A549 (cell line): ENCODE data around the gene TGFBI. TPM values are rescaled to one million over a fixed set of nuclear protein-coding genes. Genes with fewer than 3 reads are reported as not detected.

Source experiments
- ATAC-seq, 2 experiments: fragments of 200-7000 bp in 1 of 2; fragments of >200 bp in 1 of 2; cut with Nextera tagmentation in 1 of 2; cut with Tn5 transposase in 1 of 2; 3 replicates each; pipeline versions ENCODE4 v1.8.0 to v1.9.1; 2018 to 2020; ENCODE audit warnings: mild to moderate bottlenecking in 1 of 2, moderate library complexity in 1 of 2
- CTCF ChIA-PET: fragments of 300-600 bp; sonication (Branson Sonifier 250); formaldehyde crosslinking; extraction: SDS; loops from one replicate; lab custom pipeline; 2021; ENCODE audit warnings: antibody characterized with exemption, inconsistent platforms; lab: Yijun Ruan, JAX
- POLR2A ChIA-PET: fragments of 350-600 bp; formaldehyde crosslinking; extraction: SDS; loops from one replicate; lab custom pipeline; 2021; ENCODE audit warnings: antibody characterized with exemption, inconsistent platforms; lab: Yijun Ruan, JAX
- DNase-seq, 2 experiments: peaks; one replicate each; pipeline versions ENCODE4 v3.0.0 to v3.0.0-alpha.2; 2011 to 2016; ENCODE audit warnings: low read depth in 1 of 2, low spot score in 1 of 2
- FAIRE-seq: peaks from 2 replicates; lab custom pipeline; 2011; peaks lifted over from hg19 to GRCh38; lab: Jason Lieb, UNC
- H3K27ac ChIP-seq, 2 experiments: fragments of >200 bp; sonication (Bioruptor Twin); formaldehyde crosslinking; 3 replicates each; pipeline ENCODE4 v1.5.1; 2016 to 2017
- H3K4me1 ChIP-seq: fragments of >200 bp; sonication (Bioruptor Twin); formaldehyde crosslinking; 3 replicates; pipeline ENCODE4 v1.6.1; 2016
- H3K4me2 ChIP-seq: fragments of >200 bp; sonication (Bioruptor Twin); formaldehyde crosslinking; 3 replicates; pipeline ENCODE4 v1.6.1; 2016
- H3K4me3 ChIP-seq: fragments of >200 bp; sonication (Bioruptor Twin); formaldehyde crosslinking; 3 replicates; pipeline ENCODE4 v1.5.1; 2016
- H3K9me3 ChIP-seq: fragments of >200 bp; sonication (Bioruptor Twin); formaldehyde crosslinking; 3 replicates; pipeline ENCODE4 v1.6.1; 2016
- CBX8 ChIP-seq: fragments of 200-600 bp; sonication (generic); IDR thresholded peaks from 2 replicates; pipeline ENCODE4 v1.6.1; 2016
- CEBPB ChIP-seq, 2 experiments: fragments of >200 bp in 1 of 2; sonication (Bioruptor Twin) in 1 of 2; formaldehyde crosslinking in 1 of 2; IDR thresholded peaks; 2 replicates each; pipeline ENCODE4 v1.6.1; 2012 to 2016
- EP300 ChIP-seq, 2 experiments: fragments of >200 bp; sonication (Bioruptor Twin); formaldehyde crosslinking; IDR thresholded peaks; 2 replicates in 1 of 2; 3 replicates in 1 of 2; pipeline ENCODE4 v1.6.1; 2016 to 2017
- FOSL2 ChIP-seq, 2 experiments: fragments of 450-650 bp in 1 of 2; fragments of >200 bp in 1 of 2; sonication (Bioruptor Twin) in 1 of 2; formaldehyde crosslinking; IDR thresholded peaks; 2 replicates each; pipeline versions ENCODE4 v1.5.0 to v1.6.1; 2016 to 2020; ENCODE audit warnings: mild to moderate bottlenecking in 1 of 2, moderate library complexity in 1 of 2
- HEYL ChIP-seq: fragments of 250-450 bp; sonication (Bioruptor Pico); IDR thresholded peaks from 2 replicates; pipeline ENCODE4 v1.8.0; 2021; ENCODE audit warnings: mild to moderate bottlenecking, moderate library complexity
- JUN ChIP-seq, 2 experiments: fragments of >200 bp; sonication (Bioruptor Twin); formaldehyde crosslinking; IDR thresholded peaks; 2 replicates in 1 of 2; 3 replicates in 1 of 2; pipeline ENCODE4 v1.6.1; 2016 to 2017
- JUNB ChIP-seq: fragments of >200 bp; sonication (Bioruptor Twin); formaldehyde crosslinking; IDR thresholded peaks from 2 replicates; pipeline ENCODE4 v1.6.1; 2016
- KDM1A ChIP-seq: fragments of 200-600 bp; sonication (generic); IDR thresholded peaks from 2 replicates; pipeline ENCODE4 v1.6.1; 2016; ENCODE audit warnings: low read depth, mild to moderate bottlenecking
- MAFK ChIP-seq: fragments of 450-650 bp; IDR thresholded peaks from 2 replicates; pipeline ENCODE4 v1.6.1; 2014; ENCODE audit not compliant: partially characterized antibody
- NFE2L2 ChIP-seq: fragments of 150-350 bp; conservative IDR thresholded peaks from 2 replicates; pipeline ENCODE4 v1.6.1; 2014; ENCODE audit warnings: low read length
- NR3C1 ChIP-seq: fragments of >200 bp; sonication (Bioruptor Twin); formaldehyde crosslinking; IDR thresholded peaks from 3 replicates; pipeline ENCODE4 v1.6.1; 2017
- PHF8 ChIP-seq: fragments of 200-600 bp; sonication (generic); IDR thresholded peaks from 2 replicates; pipeline ENCODE4 v1.6.1; 2016; ENCODE audit warnings: low read depth, mild to moderate bottlenecking, antibody characterized with exemption, moderate library complexity, borderline replicate concordance
- RAD21 ChIP-seq, 2 experiments: fragments of >200 bp in 1 of 2; sonication (Bioruptor Twin) in 1 of 2; formaldehyde crosslinking in 1 of 2; IDR thresholded peaks in 1 of 2; conservative IDR thresholded peaks in 1 of 2; 2 replicates in 1 of 2; 3 replicates in 1 of 2; pipeline ENCODE4 v1.6.1; 2012 to 2018; ENCODE audit warnings: inconsistent platforms in 1 of 2
- RARB ChIP-seq: fragments of 250-450 bp; sonication (Bioruptor Pico); IDR thresholded peaks from 2 replicates; pipeline ENCODE4 v1.8.0; 2021; ENCODE audit warnings: mild to moderate bottlenecking, moderate library complexity
- RNF2 ChIP-seq: fragments of 200-600 bp; sonication (generic); IDR thresholded peaks from 2 replicates; pipeline ENCODE4 v1.6.1; 2016; ENCODE audit warnings: low read depth, mild to moderate bottlenecking, antibody characterized with exemption, moderate library complexity, borderline replicate concordance
- TP53 ChIP-seq: fragments of 250-450 bp; sonication (Bioruptor Pico); IDR thresholded peaks from 2 replicates; pipeline ENCODE4 v1.5.0; 2021; ENCODE audit warnings: mild to moderate bottlenecking, moderate library complexity
- ZSCAN20 ChIP-seq: fragments of 250-450 bp; sonication (Bioruptor Pico); IDR thresholded peaks from 2 replicates; pipeline ENCODE4 v1.8.0; 2022; ENCODE audit warnings: mild to moderate bottlenecking, moderate library complexity
- WGBS: methylation state at CpG from one replicate; pipeline ENCODE4 v1.1.6; 2017; ENCODE audit errors: missing lambda C conversion rate; 5-methylcytosine and 5-hydroxymethylcytosine counted together
- polyA plus RNA-seq, 4 experiments: library from polyadenylated mRNA; depleted of rRNA in 3 of 4; stranded (reverse); fragments of >200 nt; fragmentation: RNase III in 1 of 4; extraction: RNeasy Plus Mini Kit Qiagen cat#74134 plus additional on column Dnase treatment in 1 of 4; gene quantifications; 2 replicates in 3 of 4; 3 replicates in 1 of 4; pipeline ENCODE4 v1.2.3, GENCODE V29; 2011 to 2017
- TF ChIP-seq, protein P1 (sequence below): fragments of >200 bp; sonication (Bioruptor Twin); formaldehyde crosslinking; IDR thresholded peaks from 3 replicates; pipeline ENCODE4 v1.6.1; 2016
- TF ChIP-seq, protein P2 (sequence below): fragments of >200 bp; sonication (Bioruptor Twin); formaldehyde crosslinking; IDR thresholded peaks from 3 replicates; pipeline ENCODE4 v1.5.1; 2016
- TF ChIP-seq, protein P3 (sequence below): IDR thresholded peaks from 2 replicates; pipeline ENCODE4 v1.6.1; 2012
- TF ChIP-seq, protein P4 (sequence below): fragments of 250-450 bp; sonication (Bioruptor Pico); IDR thresholded peaks from 2 replicates; pipeline ENCODE4 v1.5.0; 2020; ENCODE audit warnings: low read depth, mild to moderate bottlenecking, moderate library complexity

The TGFBI gene
- polyA plus RNA-seq, 2 of the 4 experiments (the other 2 are of a cell fraction): 1,135 to 1,859 TPM

DNA sequence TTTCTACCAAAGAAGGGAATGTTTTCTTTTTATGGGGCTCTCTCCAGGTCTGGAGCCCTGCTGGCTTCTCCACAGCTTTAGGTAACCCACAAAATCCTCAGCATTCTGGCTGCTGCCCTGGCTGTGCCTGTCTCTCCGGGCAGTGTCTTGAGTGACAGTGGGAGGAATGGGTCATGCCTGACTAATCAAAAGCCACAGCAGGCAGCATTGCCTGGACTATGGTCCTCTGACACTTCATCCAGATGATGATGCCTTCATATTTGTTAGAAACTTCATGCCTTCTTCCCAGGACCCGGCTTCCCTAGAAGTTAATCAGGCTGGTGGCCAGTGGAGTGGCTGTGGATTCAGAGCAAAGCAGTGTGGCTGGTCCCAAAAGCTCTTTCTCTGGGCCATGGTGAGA, 32.2 kb upstream of the TGFBI start:
- H3K4me2 ChIP-seq: 0 out of 3 replicates have a peak overlapping the region, but pooled peaks have one; percentile 2
- CTCF ChIA-PET: interaction anchor here (1.0 to 2.8 kb wide), 4 partner anchors 9 to 61 kb away, joined by 3 to 14 read pairs (median 4); no protein-coding TSS in a partner anchor
- H3K4me1 ChIP-seq: peaks cover 55% of the 10 kb centered on the region
- peak overlapping the region; percentile 85 to 92 for H3K27ac ChIP-seq
- H3K9me3 ChIP-seq: no peaks in the 10 kb centered on the region
- H3K4me3 ChIP-seq: no peak overlapping the region
- 58% methylated on average over 2 of the region's 2 CpGs for WGBS
- FAIRE-seq: no peak
- DNase-seq: no peak
- TF ChIP-seq, protein P1, sequence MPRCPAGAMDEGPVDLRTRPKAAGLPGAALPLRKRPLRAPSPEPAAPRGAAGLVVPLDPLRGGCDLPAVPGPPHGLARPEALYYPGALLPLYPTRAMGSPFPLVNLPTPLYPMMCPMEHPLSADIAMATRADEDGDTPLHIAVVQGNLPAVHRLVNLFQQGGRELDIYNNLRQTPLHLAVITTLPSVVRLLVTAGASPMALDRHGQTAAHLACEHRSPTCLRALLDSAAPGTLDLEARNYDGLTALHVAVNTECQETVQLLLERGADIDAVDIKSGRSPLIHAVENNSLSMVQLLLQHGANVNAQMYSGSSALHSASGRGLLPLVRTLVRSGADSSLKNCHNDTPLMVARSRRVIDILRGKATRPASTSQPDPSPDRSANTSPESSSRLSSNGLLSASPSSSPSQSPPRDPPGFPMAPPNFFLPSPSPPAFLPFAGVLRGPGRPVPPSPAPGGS: no peak
- no peak for TF ChIP-seq ZSCAN20 (CRISPR knock-in tag)
- no peak for TF ChIP-seq RNF2
- TF ChIP-seq NFE2L2: no peak
- no peak for TF ChIP-seq CEBPB (IDR thresholded peaks at IDR 0.05)
- TF ChIP-seq PHF8: no peak
- TF ChIP-seq HEYL: no peak
- POLR2A ChIA-PET: interaction anchor here (1.6 to 1.9 kb wide), 2 partner anchors 9 to 32 kb away, joined by 3 to 5 read pairs; partner anchors contain the start of gene TGFBI
- no peak for ATAC-seq

DNA sequence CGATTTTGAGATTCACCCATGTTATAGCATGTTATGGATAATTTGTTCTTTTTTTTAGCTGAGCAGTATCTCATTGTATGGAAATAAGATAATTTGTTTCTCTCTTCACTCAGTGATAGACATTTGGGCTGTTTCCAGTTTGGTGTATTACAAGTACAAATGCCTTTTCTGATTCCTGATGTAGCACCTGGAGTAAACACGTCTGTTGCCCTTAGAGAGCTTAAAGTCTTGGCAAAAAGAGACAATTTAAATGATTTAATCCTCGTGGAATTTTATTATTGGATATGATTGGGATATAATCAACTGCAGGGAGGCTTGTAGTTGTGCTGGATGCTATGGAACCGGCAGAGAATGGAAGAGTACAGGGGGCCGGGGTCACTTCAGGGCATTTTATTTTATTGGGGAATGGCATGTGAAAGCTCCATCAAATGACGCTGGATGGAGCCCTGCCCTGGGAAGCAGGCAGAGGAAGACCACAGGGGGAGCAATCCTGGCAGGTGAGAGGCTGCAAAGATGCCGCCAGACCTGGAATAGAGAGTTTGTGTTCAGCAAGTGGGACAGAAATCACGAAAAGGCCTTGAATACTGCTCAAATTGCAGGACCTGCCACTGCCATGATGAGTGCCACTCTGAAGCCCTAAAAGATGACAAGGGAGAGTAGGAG, 31.0 kb upstream of the TGFBI start:
- CTCF ChIA-PET: interaction anchor here (1.0 to 2.8 kb wide), 5 partner anchors 8 to 60 kb away, joined by 4 to 14 read pairs (median 5); no protein-coding TSS in a partner anchor
- 87% methylated on average over 8 of the region's 8 CpGs for WGBS
- FAIRE-seq: peak; percentile 72
- DNase-seq: no peak
- H3K27ac ChIP-seq: peak overlapping the region; percentile 85 to 92; a peak in 4 of 6 replicates
- no peak overlapping the region for H3K4me3 ChIP-seq
- H3K4me2 ChIP-seq: no peak overlapping the region
- peaks cover 51% of the 10 kb centered on the region for H3K4me1 ChIP-seq
- no peaks in the 10 kb centered on the region for H3K9me3 ChIP-seq
- TF ChIP-seq FOSL2 (IDR thresholded peaks at IDR 0.05) (no peak), FOSL2 (CRISPR knock-in tag; IDR thresholded peaks at IDR 0.05) (no peak)
- TF ChIP-seq, protein P2, sequence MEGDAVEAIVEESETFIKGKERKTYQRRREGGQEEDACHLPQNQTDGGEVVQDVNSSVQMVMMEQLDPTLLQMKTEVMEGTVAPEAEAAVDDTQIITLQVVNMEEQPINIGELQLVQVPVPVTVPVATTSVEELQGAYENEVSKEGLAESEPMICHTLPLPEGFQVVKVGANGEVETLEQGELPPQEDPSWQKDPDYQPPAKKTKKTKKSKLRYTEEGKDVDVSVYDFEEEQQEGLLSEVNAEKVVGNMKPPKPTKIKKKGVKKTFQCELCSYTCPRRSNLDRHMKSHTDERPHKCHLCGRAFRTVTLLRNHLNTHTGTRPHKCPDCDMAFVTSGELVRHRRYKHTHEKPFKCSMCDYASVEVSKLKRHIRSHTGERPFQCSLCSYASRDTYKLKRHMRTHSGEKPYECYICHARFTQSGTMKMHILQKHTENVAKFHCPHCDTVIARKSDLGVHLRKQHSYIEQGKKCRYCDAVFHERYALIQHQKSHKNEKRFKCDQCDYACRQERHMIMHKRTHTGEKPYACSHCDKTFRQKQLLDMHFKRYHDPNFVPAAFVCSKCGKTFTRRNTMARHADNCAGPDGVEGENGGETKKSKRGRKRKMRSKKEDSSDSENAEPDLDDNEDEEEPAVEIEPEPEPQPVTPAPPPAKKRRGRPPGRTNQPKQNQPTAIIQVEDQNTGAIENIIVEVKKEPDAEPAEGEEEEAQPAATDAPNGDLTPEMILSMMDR: no peak
- TF ChIP-seq, protein P3, sequence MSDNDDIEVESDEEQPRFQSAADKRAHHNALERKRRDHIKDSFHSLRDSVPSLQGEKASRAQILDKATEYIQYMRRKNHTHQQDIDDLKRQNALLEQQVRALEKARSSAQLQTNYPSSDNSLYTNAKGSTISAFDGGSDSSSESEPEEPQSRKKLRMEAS: no peak
- TF ChIP-seq, all 56 proteins: peak for 0
- POLR2A ChIA-PET: interaction anchor here (1.6 to 1.9 kb wide), 2 partner anchors 8 to 31 kb away, joined by 3 to 5 read pairs; partner anchors contain the start of gene TGFBI
- ATAC-seq: no peak

DNA sequence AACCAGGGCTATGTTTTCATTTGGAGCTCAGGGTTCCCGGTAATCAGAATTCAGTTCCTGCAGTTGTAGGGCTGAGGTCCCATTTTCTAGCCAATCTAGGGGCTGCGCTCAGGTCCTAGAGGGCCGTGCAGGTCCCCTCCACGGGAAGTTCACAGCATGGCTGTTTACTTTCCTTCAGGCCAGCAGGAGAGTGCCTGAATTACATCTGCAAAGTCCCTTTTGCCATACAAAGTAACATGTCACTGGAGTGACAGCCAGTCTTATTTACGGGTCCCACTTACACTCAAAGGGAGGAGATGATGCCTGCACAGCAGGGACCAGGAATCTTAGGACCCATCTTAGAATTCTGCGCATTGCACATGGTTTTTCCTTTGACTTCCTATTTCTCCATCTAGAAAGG, 29.9 kb upstream of the TGFBI start:
- peak overlapping the region; percentile 16; the same call in 2 of the 3 replicates for H3K4me2 ChIP-seq
- DNase-seq (no peak), FAIRE-seq (no peak), ATAC-seq (no peak; a peak in 3 of 6 replicates)
- no peaks in the 10 kb centered on the region for H3K9me3 ChIP-seq
- peaks cover 40% of the 10 kb centered on the region for H3K4me1 ChIP-seq
- ChIA-PET CTCF (interaction anchor here (1.1 to 1.5 kb wide), 2 partner anchors 12 to 18 kb away, joined by 3 to 4 read pairs; no protein-coding TSS in a partner anchor), POLR2A (no interaction called here)
- H3K27ac ChIP-seq: peak overlapping the region; percentile 53 to 85
- H3K4me3 ChIP-seq: no peak overlapping the region
- TF ChIP-seq RARB (CRISPR knock-in tag) (no peak), CBX8 (no peak), NR3C1 (no peak), RAD21 (conservative IDR thresholded peaks at IDR 0.05 in 1 of 2, IDR thresholded peaks at IDR 0.05 in 1 of 2) (no peak), TP53 (no peak), NFE2L2 (no peak), KDM1A (no peak), JUN (IDR thresholded peaks at IDR 0.05) (no peak), MAFK (no peak), PHF8 (no peak), EP300 (IDR thresholded peaks at IDR 0.05) (no peak), JUNB (no peak), RNF2 (no peak)
- TF ChIP-seq, protein P3: no peak
- TF ChIP-seq, protein P4, sequence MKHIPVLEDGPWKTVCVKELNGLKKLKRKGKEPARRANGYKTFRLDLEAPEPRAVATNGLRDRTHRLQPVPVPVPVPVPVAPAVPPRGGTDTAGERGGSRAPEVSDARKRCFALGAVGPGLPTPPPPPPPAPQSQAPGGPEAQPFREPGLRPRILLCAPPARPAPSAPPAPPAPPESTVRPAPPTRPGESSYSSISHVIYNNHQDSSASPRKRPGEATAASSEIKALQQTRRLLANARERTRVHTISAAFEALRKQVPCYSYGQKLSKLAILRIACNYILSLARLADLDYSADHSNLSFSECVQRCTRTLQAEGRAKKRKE (CRISPR knock-in tag): no peak
- TF ChIP-seq, protein P1: no peak
- 85% methylated on average over 6 of the region's 6 CpGs for WGBS
